K562 (cell line): ENCODE results near the gene DNMT3A. TPM values are rescaled to one million over a fixed set of nuclear protein-coding genes. Genes with fewer than 3 reads are reported as not detected.

Experiments used
- ATAC-seq: fragments of 200-7000 bp; cut with Tn5 transposase; 3 replicates; pipeline ENCODE4 v1.9.1; 2020; ENCODE audit warnings: moderate library complexity
- BruUV-seq: library from RNA; stranded (reverse); fragments of 400-500 nt; replicated peaks from 2 replicates; lab custom pipeline; 2021; lab: Mats Ljungman, UMichigan
- CTCF ChIA-PET: fragments of 300-600 bp; formaldehyde crosslinking; extraction: SDS; loops from one replicate; lab custom pipeline; 2021; ENCODE audit warnings: low intra/inter-chr PET ratio; lab: Yijun Ruan, JAX
- POLR2A ChIA-PET: fragments of 300-600, 350-650 bp; sonication (Branson Sonifier 250); formaldehyde crosslinking; extraction: SDS; loops from one replicate; lab custom pipeline; 2021; ENCODE audit warnings: antibody characterized with exemption, inconsistent platforms; lab: Yijun Ruan, JAX
- DNase-seq, 4 experiments: peaks; one replicate each; pipeline versions ENCODE4 v3.0.0 to v3.0.0-alpha.2; 2011 to 2018; ENCODE audit warnings: low spot score in 3 of 4, mixed read lengths in 3 of 4; ENCODE audit errors: extremely low read depth in 1 of 4
- FAIRE-seq: peaks from 2 replicates; lab custom pipeline; 2011; peaks lifted over from hg19 to GRCh38; lab: Jason Lieb, UNC
- H2AFZ ChIP-seq: 2 replicates; pipeline ENCODE4 v1.6.0; 2011; ENCODE audit warnings: low read depth, low read length, control low read depth, inconsistent platforms
- H3K27ac ChIP-seq: fragments of 200-600 bp; 3 replicates; pipeline ENCODE4 v1.8.0; 2011; ENCODE audit warnings: low read depth, mild to moderate bottlenecking, control low read depth, inconsistent platforms, low read length, moderate library complexity, mixed read lengths; ENCODE audit errors: extremely low read depth
- H3K27me3 ChIP-seq, 2 experiments: fragments of 300-600 bp in 1 of 2; 2 replicates in 1 of 2; 3 replicates in 1 of 2; pipeline versions ENCODE4 v1.6.0 to v1.8.0; 2011; ENCODE audit warnings: inconsistent platforms in 2 of 2, low read length in 2 of 2, mild to moderate bottlenecking in 1 of 2, mixed read lengths in 1 of 2, moderate library complexity in 1 of 2; ENCODE audit not compliant: control insufficient read depth in 2 of 2, insufficient read depth in 2 of 2
- H3K36me3 ChIP-seq: fragments of 300-600 bp; 3 replicates; pipeline ENCODE4 v1.8.0; 2011; ENCODE audit warnings: mild to moderate bottlenecking, low read length, inconsistent platforms; ENCODE audit not compliant: control insufficient read depth, insufficient read depth
- H3K4me1 ChIP-seq, 2 experiments: fragments of 200-600 bp in 1 of 2; replicated peaks in 1 of 2; 2 replicates in 1 of 2; 3 replicates in 1 of 2; pipeline versions ENCODE4 v1.5.1 to v1.8.0; 2011; ENCODE audit warnings: inconsistent platforms in 2 of 2, low read length in 2 of 2, mild to moderate bottlenecking in 1 of 2, mixed read lengths in 1 of 2, moderate library complexity in 1 of 2; ENCODE audit not compliant: control insufficient read depth in 2 of 2, insufficient read depth in 2 of 2
- H3K4me2 ChIP-seq: 2 replicates; pipeline ENCODE4 v1.6.1; 2011; ENCODE audit warnings: low read length, control low read depth, inconsistent platforms, mixed read lengths; ENCODE audit not compliant: insufficient read depth
- H3K4me3 ChIP-seq: fragments of 200-600 bp; sonication (generic), shearing (Covaris generic); 2 replicates; pipeline ENCODE4 v1.5.1; 2016; ENCODE audit warnings: control low read depth, inconsistent platforms
- H3K79me2 ChIP-seq: fragments of 200-600 bp; 3 replicates; pipeline ENCODE4 v1.8.0; 2011; ENCODE audit warnings: low read length, inconsistent platforms; ENCODE audit not compliant: control insufficient read depth, insufficient read depth
- H3K9ac ChIP-seq, 2 experiments: 2 replicates each; pipeline versions ENCODE4 v1.6.0 to v1.6.1; 2011; ENCODE audit warnings: low read depth in 2 of 2, low read length in 2 of 2, control low read depth in 1 of 2, inconsistent platforms in 1 of 2, mild to moderate bottlenecking in 1 of 2, mixed read lengths in 1 of 2; ENCODE audit not compliant: insufficient read depth in 1 of 2
- H3K9me1 ChIP-seq: one replicate; pipeline ENCODE4 v1.6.0; 2011; ENCODE audit warnings: inconsistent platforms, mild to moderate bottlenecking, low read length, moderate library complexity; ENCODE audit not compliant: control insufficient read depth, insufficient read depth
- H3K9me3 ChIP-seq: replicated peaks from 2 replicates; pipeline ENCODE4 v1.5.1; 2011; ENCODE audit warnings: low read depth, low read length, inconsistent platforms; ENCODE audit not compliant: control insufficient read depth, insufficient read depth
- H4K20me1 ChIP-seq: replicated peaks from 2 replicates; pipeline ENCODE4 v1.6.1; 2011; ENCODE audit warnings: low read length, inconsistent platforms, mixed read lengths; ENCODE audit not compliant: control insufficient read depth, insufficient read depth
- ARID4B ChIP-seq: sonication (generic); formaldehyde crosslinking; IDR thresholded peaks from 2 replicates; pipeline ENCODE4 v1.8.0; 2022; ENCODE audit warnings: mild to moderate bottlenecking, missing genetic modification reagents
- MLLT1 ChIP-seq, 2 experiments: fragments of 450-650 bp; IDR thresholded peaks; 2 replicates each; pipeline ENCODE4 v1.6.1; 2016
- NFATC3 ChIP-seq: fragments of 450-650 bp; IDR thresholded peaks from 2 replicates; pipeline ENCODE4 v1.6.1; 2017; ENCODE audit warnings: mild to moderate bottlenecking
- TBP ChIP-seq: optimal IDR thresholded peaks from 2 replicates; pipeline ENCODE3; 2011; ENCODE audit warnings: low read depth, low read length, improper control_type of control experiment
- TSC22D4 ChIP-seq: fragments of 450-650 bp; IDR thresholded peaks from 2 replicates; pipeline ENCODE4 v1.6.1; 2016; ENCODE audit warnings: missing genetic modification characterization, missing biosample characterization, control low read depth
- ZBTB8A ChIP-seq: fragments of 450-650 bp; IDR thresholded peaks from 2 replicates; pipeline ENCODE4 v1.6.1; 2018; ENCODE audit warnings: mild to moderate bottlenecking, moderate library complexity; ENCODE audit not compliant: partially characterized antibody
- ZNF347 ChIP-seq: fragments of 450-650 bp; formaldehyde crosslinking; IDR thresholded peaks from 2 replicates; pipeline ENCODE4 v1.4.0; 2020; ENCODE audit warnings: low read depth, mild to moderate bottlenecking, moderate library complexity
- ZNF436 ChIP-seq: fragments of 250-450, 450-650 bp; sonication (Bioruptor Pico); formaldehyde crosslinking; IDR thresholded peaks from 2 replicates; pipeline ENCODE4 v1.7.0; 2020; ENCODE audit warnings: mild to moderate bottlenecking
- ZNF589 ChIP-seq: fragments of 200-800 bp; sonication (Bioruptor generic); IDR thresholded peaks from 2 replicates; pipeline ENCODE4 v1.6.1; 2016; ENCODE audit warnings: low read depth, missing genetic modification characterization, missing compliant biosample characterization
- WGBS: fragments of 100-300 bp; shearing (Covaris generic); methylation state at CpG from one replicate; pipeline ENCODE4 v1.1.6; 2016; ENCODE audit warnings: low coverage, mixed read lengths; ENCODE audit not compliant: insufficient coverage; ENCODE audit errors: missing lambda C conversion rate; 5-methylcytosine and 5-hydroxymethylcytosine counted together
- in situ Hi-C: fragments of 300-500 bp; cut with MboI; formaldehyde crosslinking; loops from 4 replicates; pipeline ENCODE4 v1.15.0; 2018; ENCODE audit warnings: inconsistent platforms, mixed read lengths
- intact Hi-C: fragments of 100-400 bp; cut with micrococcal nuclease; formaldehyde crosslinking; loops from 2 replicates; pipeline ENCODE4 v1.14.2; 2022
- polyA plus RNA-seq, 8 experiments: library from polyadenylated mRNA; depleted of rRNA in 4 of 8; stranded (reverse) in 5 of 8; unstranded in 3 of 8; fragments of >200 nt; fragmentation: Nextera tagmentation in 2 of 8; fragmentation: Illumina TruSeq in 1 of 8; extraction: Ambion mirVana in 2 of 8; extraction: Trizol in 1 of 8; gene quantifications; 2 replicates each; pipeline versions ENCODE4 v1.2.1 to v1.2.3, GENCODE V29; 2011 to 2014; ENCODE audit warnings: inconsistent platforms in 1 of 8, missing spikeins in 1 of 8
- total RNA-seq, 7 experiments: library from RNA; depleted of rRNA in 6 of 7; stranded (reverse); fragments of >200 nt in 6 of 7; fragmentation: Illumina TruSeq in 2 of 7; extraction: Trizol in 2 of 7; gene quantifications; 2 replicates each; pipeline versions ENCODE4 v1.2.1 to v1.2.3, GENCODE V29; 2011 to 2021; ENCODE audit warnings: low replicate concordance in 1 of 7
- TF ChIP-seq, protein P1 (sequence below), 2 experiments: fragments of 450-650 bp in 1 of 2; sonication (generic) in 1 of 2; formaldehyde crosslinking in 1 of 2; IDR thresholded peaks in 1 of 2; conservative IDR thresholded peaks in 1 of 2; 2 replicates each; pipeline versions ENCODE4 v1.6.1 to v1.8.1; 2016 to 2023; ENCODE audit warnings: mild to moderate bottlenecking in 2 of 2, moderate library complexity in 2 of 2, inconsistent platforms in 1 of 2, missing genetic modification reagents in 1 of 2
- TF ChIP-seq, protein P2 (sequence below): fragments of 450-650 bp; IDR thresholded peaks from 2 replicates; pipeline ENCODE4 v1.6.1; 2018; ENCODE audit warnings: mild to moderate bottlenecking, low read depth; ENCODE audit not compliant: partially characterized antibody
- TF ChIP-seq, protein P3 (sequence below): sonication (generic); formaldehyde crosslinking; IDR thresholded peaks from 2 replicates; pipeline ENCODE4 v1.8.0; 2023; ENCODE audit warnings: mild to moderate bottlenecking, missing genetic modification reagents

Gene DNMT3A
- total and polyA plus RNA-seq, 9 of the 15 experiments (the other 6 are each of a cell fraction or from before 2014, with no cell fraction given), result 3.0 to 16.0 (median 6.1) TPM

DNA sequence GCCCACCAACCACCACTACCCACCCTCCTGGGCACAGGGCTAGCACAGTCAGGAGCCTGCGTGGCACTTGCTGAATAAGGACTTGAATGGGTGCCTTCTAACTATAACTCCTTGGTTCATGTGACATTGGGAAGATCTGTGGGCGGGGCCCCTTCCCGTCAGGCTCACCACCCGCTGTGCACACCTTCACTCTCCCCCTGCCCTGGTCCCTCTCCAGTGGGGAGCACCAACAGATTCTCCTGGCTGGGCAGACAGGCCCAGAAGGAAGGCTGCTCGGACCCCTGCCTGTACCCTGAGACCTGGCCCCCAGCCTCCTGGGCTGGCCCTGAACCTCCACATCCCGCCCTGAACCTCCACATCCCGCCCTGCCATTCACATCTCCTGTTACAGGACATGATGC, 139.9 kb downstream of the DNMT3A start:
- Histone ChIP-seq H3K27ac (no peak overlapping the region), H3K36me3 (no peaks in the 10 kb centered on the region), H3K4me1 (peaks cover 0 to 11% of the 10 kb centered on the region in 2 experiments; a peak in 2 of 5 replicates), H3K27me3 (0 out of 5 replicates have a peak, but pooled peaks cover 0 to 2% of the 10 kb centered on the region in 2 experiments), H3K9me3 (no peaks in the 10 kb centered on the region), H3K79me2 (no peaks in the 10 kb centered on the region), H2AFZ (peak overlapping the region; percentile 68; the same call in 1 of the 2 replicates), H3K4me2 (no peak overlapping the region), H3K9ac (0 out of 4 replicates have a peak overlapping the region, but pooled peaks of 1 of the 2 experiments have one; percentile 36), H3K9me1 (no peaks in the 10 kb centered on the region), H3K4me3 (no peak overlapping the region), H4K20me1 (no peaks in the 10 kb centered on the region)
- ChIA-PET CTCF (interaction anchor here (0.6 kb wide), 1 partner anchor 312 kb away, joined by 3 read pairs; no protein-coding TSS in a partner anchor), POLR2A (no interaction called here)
- in situ Hi-C loops (no loop called here), intact Hi-C loops (loop anchor here (2.0 kb wide), 1 partner anchor 27 kb away; no protein-coding TSS in a partner anchor)
- no TSS peak for BruUV-seq
- TF ChIP-seq ZNF436 (CRISPR knock-in tag) (no peak), TBP (no peak), ZBTB8A (no peak), NFATC3 (no peak), ZNF589 (CRISPR knock-in tag) (no peak), ZNF347 (no peak), TSC22D4 (no peak), ARID4B (no peak), MLLT1 (IDR thresholded peaks at IDR 0.05) (no peak)
- TF ChIP-seq, protein P1, sequence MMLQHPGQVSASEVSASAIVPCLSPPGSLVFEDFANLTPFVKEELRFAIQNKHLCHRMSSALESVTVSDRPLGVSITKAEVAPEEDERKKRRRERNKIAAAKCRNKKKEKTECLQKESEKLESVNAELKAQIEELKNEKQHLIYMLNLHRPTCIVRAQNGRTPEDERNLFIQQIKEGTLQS (IDR thresholded peaks at IDR 0.05), result no peak
- TF ChIP-seq, protein P1 (CRISPR knock-in tag; conservative IDR thresholded peaks at IDR 0.05), result no peak
- TF ChIP-seq, protein P2, sequence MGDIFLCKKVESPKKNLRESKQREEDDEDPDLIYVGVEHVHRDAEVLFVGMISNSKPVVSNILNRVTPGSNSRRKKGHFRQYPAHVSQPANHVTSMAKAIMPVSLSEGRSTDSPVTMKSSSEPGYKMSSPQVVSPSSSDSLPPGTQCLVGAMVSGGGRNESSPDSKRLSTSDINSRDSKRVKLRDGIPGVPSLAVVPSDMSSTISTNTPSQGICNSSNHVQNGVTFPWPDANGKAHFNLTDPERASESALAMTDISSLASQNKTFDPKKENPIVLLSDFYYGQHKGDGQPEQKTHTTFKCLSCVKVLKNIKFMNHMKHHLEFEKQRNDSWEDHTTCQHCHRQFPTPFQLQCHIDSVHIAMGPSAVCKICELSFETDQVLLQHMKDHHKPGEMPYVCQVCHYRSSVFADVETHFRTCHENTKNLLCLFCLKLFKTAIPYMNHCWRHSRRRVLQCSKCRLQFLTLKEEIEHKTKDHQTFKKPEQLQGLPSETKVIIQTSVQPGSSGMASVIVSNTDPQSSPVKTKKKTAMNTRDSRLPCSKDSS, result no peak
- TF ChIP-seq, protein P3, sequence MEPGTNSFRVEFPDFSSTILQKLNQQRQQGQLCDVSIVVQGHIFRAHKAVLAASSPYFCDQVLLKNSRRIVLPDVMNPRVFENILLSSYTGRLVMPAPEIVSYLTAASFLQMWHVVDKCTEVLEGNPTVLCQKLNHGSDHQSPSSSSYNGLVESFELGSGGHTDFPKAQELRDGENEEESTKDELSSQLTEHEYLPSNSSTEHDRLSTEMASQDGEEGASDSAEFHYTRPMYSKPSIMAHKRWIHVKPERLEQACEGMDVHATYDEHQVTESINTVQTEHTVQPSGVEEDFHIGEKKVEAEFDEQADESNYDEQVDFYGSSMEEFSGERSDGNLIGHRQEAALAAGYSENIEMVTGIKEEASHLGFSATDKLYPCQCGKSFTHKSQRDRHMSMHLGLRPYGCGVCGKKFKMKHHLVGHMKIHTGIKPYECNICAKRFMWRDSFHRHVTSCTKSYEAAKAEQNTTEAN (CRISPR knock-in tag), result no peak
- WGBS, result 26% methylated on average over 6 of the region's 7 CpGs
- ATAC-seq (peak; percentile 38), FAIRE-seq (no peak), DNase-seq (no peak)
